ENCODE measurements around the gene SLC13A4.
A peak's percentile ranks its signal among the peaks of the same experiment; 100 is the strongest.
"Not testable (repeated sequence)": the region's sequence is repeated elsewhere in the genome, so short reads cannot be mapped to it uniquely, and the experiment has no call there.

SLC13A4 gene

DNA sequence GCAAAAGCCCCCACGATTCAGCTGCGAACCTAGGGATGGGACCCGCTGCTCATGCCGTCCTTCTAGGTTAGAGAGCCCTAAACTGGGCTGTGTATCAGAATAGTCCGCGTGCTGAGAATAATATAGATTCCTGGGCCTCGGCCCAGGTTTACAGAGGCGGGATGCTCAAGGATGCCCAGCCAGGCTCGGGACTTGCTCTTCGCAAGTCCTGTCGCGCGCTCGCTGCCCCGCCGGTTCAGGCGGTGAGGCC lies 65.9 kb downstream of the SLC13A4 start:
- no peak for DNase-seq (ENCODE audit: low spot score)

DNA sequence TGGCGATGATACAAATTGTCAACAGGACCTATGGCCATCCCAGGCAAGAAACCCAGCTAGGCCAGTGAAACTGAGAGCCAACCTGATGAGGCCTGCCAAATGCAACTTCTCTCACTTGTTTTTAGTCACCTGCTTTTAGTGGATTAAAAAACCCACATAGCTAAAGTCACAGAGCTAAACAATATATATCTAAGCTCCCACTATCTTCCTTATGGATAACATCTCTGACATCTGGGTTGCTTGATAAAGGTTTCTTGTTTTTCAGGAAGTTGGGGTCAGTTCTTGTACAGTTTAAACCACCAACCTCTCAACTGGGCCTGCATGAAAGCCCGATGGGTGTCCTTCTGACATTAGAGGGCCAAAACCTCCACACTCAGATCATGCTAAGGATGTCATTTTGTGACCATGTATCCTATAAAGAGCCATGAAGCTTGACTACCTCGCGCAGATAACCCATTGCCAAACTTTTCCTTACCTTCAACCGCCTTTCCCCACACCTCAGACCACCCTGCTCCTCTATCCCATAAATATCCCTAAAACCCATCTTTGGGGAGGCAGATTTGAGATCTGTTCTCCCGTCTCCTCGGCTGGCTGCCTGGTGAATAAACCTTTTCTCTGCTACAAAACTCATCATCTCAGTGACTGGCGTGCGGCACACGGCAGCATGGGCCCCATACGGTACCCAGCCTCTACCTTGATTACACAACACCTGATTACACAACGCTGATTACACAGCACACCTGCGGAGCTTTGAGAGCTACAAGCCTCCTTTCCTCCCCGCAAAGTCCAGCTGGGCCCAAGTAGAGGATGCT lies 66.5 kb downstream of the SLC13A4 start:
- DNase-seq (ENCODE audit: low spot score) = no peak

DNA sequence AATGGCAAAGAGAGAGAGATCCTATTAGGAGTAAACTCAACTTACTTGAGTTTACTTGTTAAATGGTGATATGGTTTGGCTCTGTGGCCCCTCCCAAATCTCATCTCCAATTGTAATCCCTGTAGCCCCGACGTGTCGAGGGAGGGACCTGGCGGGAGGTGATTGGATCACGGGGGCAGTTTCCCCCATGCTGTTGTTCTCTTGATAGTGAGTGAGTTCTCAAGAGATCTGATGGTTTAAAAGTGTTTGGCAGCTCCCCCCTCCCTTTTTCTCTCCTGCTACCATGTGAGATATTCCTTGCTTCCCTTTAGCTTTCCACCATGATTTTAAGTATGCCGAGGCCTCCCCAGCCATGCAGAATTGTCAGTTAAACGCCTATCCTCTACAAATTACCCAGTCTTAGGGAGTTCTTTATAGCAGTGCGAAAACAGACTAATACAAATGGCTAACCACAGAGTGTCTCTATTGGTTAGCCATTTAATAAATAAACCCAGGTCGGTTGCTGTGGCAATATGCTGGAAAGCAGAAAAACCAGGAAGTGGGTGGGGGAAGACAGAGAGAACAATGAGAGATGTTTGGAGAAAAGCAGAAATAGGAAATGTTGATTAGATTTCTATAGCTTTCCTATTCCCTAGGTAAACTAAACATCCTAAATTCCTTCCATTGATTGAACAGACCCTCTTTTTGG lies 68.7 kb downstream of the SLC13A4 start:
- no peak for DNase-seq (ENCODE audit: low spot score)

DNA sequence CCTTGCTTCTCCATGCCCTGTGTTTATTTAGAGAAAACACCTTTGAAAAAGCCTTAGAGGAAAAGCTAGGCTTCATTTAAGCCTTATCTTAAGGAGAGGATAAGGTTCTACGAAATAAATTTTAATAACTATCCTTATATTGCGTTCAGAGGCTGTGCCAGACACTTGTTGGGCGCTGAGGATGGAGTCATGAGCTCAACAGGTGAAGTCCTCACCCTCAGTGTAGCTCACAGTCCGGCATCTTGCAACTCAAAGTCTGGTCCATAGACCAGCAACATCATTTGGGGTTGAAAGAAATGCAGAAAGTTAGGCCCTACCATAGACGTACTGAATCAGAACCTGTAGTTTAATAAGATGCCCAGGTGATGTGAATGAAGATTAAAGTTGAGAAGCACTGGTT lies 69.4 kb downstream of the SLC13A4 start:
- no peak for DNase-seq (ENCODE audit: low spot score)

DNA sequence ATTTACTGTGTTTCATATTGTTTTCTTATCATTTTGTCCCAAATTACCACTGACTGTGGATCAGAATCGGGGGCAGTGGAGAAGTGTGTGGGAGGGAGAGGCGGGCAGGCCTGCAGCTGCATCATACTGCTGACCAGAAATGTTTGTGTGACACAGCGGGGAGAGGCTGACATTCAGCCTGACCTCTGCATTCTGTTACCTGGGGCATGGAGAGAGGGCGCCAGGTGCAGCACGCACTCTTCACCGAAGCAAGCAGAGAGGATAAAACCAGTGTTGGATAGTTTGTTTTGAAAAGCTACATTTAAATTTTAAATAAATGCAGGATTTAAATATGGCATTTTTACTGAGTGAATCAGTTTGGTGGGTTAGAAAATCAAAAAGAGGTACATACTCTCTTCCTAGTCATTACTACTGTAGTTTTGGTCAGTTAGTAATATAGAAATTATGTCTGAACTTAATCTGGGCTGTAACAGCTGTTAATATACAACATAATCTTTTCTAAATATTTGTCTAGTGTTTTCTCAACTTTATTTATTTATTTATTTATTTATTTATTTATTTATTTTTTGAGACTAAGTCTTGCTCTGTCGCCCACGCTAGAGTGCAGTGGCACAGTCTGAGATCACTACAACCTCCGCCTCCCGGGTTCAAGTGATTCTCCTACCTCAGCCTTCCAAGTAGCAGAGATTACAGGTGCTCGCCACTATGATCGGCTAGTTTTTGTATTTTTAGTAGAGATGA lies 74.5 kb downstream of the SLC13A4 start:
- DNase-seq (ENCODE audit: low spot score) = no peak

DNA sequence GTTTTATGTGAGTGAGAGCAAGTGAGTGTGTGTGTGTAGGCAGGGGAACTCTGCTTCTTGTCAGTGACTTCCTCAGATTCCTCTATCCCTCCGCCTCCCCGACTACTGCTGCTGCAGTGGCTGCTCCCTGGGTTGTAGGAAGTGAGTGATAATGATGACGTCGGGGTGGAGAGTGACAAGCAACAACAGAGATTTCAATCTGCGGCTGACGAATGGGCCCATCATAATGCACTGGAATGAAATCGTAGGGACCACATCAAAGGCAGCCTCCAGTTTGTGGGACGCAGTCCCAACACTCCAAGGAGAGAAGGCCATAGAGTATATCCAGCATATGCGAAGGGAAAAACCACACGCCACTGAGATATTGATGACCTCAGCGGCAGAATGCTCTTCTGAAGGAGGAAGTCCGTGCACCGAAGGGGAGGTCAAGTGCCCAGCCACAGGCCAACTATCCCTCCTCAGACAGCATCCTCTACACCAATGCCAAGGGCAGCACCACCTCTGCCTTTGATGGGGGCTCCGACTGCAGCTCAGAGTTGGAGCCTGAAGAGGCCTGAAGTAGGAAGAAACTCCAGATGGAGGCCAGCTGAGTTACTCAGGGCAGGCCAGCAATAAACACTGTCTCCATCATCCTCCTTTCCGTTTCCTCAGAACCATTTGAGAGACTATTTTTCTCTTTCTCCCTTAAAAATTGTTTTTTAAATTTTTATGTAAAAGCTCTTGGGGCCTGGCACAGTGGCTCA lies 77.0 kb downstream of the SLC13A4 start:
- DNase-seq (ENCODE audit: low spot score) = no peak

DNA sequence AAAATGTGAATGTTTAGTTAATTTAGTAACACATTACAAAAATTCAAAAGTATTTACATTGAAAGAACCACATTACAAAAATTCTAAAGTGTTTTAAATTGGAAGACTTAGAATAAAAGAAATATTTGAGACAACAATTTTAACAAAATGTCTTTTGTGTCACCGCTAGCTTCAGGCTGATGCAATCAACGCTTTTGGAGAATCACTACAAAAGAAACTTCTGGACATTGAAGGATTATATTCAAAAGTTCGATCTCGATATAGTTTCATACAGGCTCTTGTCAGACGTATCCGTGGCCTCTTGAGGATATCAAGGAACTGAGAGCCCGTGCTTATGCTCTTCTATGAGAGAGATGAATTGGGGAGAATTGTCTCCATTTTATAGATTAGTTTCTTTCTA lies 79.8 kb downstream of the SLC13A4 start:
- DNase-seq (ENCODE audit: low spot score) = no peak

DNA sequence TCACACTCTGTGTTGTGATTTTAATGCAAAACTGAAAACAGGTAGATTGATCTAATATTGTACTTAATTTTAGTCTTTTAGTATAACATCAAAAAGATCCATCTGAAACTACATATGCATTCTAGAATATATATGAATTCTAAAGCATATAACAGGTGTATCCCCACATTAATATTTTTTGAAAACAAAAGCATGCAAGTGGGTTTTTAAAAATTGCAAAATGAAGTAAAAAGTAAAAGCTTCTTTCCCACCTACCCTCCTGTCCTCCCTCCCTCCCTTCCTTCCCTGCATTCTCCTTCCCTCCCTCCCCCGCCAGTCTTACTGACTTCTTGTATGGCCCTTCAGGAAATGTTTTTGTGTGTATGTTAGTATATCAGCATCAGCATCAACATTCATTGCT lies 80.2 kb downstream of the SLC13A4 start:
- DNase-seq (ENCODE audit: low spot score) = no peak

DNA sequence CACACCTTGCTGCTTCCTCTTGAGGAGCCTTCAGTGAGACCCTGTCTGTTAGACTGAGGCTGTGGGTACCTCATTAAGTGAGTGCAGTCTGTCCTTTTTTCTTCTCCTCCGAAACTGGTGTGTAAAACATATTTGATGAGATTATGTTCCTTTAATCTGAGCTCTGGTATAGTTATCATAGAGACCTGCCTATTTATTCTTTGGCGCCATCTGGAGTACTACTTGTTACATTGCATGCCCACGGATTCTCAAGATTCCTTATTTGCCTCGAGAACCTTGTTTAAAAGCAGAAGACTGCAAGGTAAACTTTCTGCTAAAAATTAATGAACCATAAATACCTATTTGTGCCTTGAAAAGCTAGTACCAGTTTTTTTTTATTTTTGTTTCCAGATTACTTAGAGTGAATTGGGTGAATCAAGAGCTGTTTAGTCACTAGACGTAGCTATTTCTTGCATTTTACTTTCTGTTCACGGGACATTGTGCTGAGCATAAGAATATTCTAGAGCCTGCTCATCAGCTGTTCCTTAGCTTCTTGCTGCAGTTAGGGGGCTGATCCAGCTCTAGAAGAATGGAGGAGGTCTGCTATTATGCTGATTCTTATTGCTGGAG lies 82.6 kb downstream of the SLC13A4 start:
- peak; percentile 79 for DNase-seq (ENCODE audit: low spot score)

DNA sequence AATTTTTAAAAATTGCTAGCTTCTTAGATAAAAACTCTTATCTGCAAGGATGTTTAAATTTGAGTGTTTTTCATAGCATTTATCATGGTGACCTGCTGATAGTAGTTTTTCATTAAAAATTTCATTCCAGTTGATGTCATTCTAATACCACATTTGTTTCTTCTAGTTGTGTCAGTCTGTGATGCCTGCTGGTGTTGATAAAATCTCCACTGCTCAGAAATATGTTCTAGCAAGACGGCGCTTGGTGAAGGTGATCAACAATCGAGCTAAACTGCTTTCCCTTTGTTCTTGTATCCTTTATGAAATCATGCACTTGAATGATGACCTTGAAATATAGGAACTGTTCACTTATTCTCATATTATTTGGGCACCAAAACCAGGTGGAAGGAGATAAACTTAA lies 83.3 kb downstream of the SLC13A4 start:
- DNase-seq (ENCODE audit: low spot score) = no peak

DNA sequence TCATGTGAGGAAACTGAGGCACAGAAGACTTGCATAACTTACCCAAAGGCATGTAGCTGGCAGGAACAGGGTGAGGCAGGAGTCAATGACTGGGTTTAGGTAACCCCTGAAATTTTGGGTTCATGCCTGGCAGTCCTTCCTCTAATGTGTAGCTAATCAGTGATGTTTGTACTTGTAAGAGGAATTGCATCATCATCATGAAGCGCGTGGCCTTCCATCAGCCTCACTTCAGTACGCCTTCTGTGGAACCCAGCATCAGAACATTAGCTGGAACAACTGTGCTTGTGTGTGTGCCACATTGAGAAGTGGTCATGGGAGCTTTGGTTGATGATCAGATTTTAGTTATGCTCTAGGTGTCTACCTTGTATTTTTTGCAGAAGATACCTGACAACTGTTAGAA lies 83.8 kb downstream of the SLC13A4 start:
- no peak for DNase-seq (ENCODE audit: low spot score)

DNA sequence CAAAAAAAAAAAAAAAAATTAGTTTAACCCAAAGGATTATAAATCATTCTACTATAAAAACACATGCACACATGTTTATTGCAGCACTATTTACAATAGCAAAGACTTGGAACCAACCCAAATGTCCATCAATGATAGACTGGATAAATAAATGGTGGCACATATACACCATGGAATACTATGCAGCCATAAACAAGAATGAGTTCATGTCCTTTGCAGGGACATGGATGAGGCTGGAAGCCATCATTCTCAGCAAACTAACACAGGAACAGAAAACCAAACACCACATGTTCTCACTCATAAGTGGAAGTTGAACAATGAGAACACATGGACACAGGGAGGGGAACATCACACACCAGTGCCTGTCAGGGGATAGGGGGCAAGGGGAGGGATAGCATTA lies 88.3 kb downstream of the SLC13A4 start:
- DNase-seq (ENCODE audit: low spot score) = not testable (repeated sequence)

DNA sequence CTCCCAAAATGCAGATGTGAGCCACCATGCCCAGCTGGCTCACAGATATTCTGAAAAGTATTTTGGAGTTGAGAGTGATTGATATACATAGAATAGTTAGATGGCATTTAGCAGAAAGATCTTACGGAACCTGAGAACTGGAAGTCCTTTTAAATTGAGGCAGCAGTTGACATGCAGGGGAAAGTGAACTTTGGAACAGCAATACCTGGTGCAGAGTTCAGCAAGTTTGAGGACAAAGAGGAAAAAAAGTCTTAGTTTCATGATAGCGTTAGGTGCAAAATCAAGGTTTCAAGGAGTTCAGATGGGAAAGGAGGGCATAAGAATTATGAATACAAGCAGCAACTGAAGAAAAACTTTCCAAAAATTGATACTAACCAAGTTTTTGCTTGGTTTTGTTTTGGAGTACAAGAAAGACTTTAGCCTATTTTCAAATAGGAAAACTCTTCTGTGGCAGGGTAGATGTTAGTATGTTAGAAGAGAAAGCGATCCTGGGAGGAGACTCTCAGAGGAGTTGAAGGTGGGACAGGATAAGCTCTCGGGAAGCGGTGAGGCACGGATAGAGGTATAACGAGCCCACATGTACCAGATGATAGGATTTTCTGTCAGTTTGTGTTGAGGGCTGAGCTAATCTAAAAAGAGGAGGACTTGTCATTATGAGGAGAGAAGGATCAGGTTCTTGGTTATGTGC lies 93.7 kb downstream of the SLC13A4 start:
- no peak for DNase-seq (ENCODE audit: low spot score)
